Neural crest cell (in vitro differentiated cells): Measurements from ENCODE around the gene IFT22. TPM values are rescaled to one million over a fixed set of nuclear protein-coding genes. Genes with fewer than 3 reads are reported as not detected.
A peak's percentile ranks its signal among the peaks of the same experiment; 100 is the strongest.

ENCODE experiments used
- DNase-seq: peaks from one replicate; pipeline ENCODE4 v3.0.0; 2021; ENCODE audit warnings: low read depth, mixed read lengths, low spot score
- H3K27ac Mint-ChIP-seq: one replicate; pipeline ENCODE4 v1.8.0; 2021; ENCODE audit warnings: mild to moderate bottlenecking, mixed read lengths; ENCODE audit not compliant: unreplicated experiment
- H3K27me3 Mint-ChIP-seq: 2 replicates; pipeline ENCODE4 v1.8.0; 2021; ENCODE audit warnings: low read depth, mild to moderate bottlenecking, mixed read lengths
- H3K36me3 Mint-ChIP-seq: 2 replicates; pipeline ENCODE4 v1.8.0; 2021; ENCODE audit warnings: low read depth, mild to moderate bottlenecking, mixed read lengths
- H3K4me1 Mint-ChIP-seq: 2 replicates; pipeline ENCODE4 v1.8.0; 2021; ENCODE audit warnings: mixed read lengths
- H3K4me3 Mint-ChIP-seq: one replicate; pipeline ENCODE4 v1.8.0; 2021; ENCODE audit warnings: mild to moderate bottlenecking, mixed read lengths
- H3K9me3 Mint-ChIP-seq: 2 replicates; pipeline ENCODE4 v1.8.0; 2021; ENCODE audit warnings: mixed read lengths
- total RNA-seq: library from RNA; stranded (reverse); gene quantifications from 2 replicates; pipeline ENCODE4 v1.2.1, GENCODE V29; 2021
- TF ChIP-seq, protein P1 (sequence below): fragments of 200-600 bp; sonication (generic); conservative IDR thresholded peaks from 2 replicates; pipeline ENCODE4 v1.5.0; 2021; ENCODE audit warnings: antibody characterized with exemption, mild to moderate bottlenecking

Gene IFT22
- total RNA-seq, 1 donor from 2014 or later = 48.0 TPM

DNA sequence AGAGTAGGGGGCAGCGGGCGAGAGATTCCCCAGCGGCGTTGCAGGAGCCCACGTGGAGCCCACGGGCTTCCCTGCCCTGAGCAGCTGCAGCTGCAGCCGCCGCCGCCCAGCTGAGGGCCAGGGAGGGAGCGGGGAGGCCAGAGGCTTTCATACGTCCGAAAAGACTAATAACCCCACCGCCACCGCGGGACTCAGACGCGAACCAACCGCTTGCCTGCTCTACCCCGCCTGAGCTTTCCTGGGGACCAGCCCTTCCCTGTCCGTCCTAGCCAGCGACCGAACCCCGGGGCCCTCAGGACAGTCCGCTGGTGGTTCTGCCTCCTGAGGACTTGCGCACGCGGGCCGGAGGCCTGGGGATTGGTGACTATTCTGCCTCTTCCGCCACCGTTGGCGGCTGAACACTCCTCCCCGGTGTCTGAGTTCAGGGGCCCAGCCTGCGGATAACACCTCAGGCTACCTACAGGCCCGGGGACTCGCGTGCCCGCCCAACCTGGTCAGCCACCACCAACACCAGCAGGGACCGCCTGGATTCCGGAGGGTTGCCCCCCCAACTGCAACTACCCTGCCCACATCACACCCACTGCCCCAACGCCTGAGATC is 18.4 kb downstream of the IFT22 start:
- no peak for DNase-seq
- Mint-ChIP-seq H3K27ac (no peak overlapping the region), H3K9me3 (peaks cover 9% of the 10 kb centered on the region), H3K4me3 (no peak overlapping the region), H3K27me3 (peaks cover 74% of the 10 kb centered on the region), H3K36me3 (peaks cover 16% of the 10 kb centered on the region), H3K4me1 (peaks cover 4% of the 10 kb centered on the region)
- TF ChIP-seq, protein P1, sequence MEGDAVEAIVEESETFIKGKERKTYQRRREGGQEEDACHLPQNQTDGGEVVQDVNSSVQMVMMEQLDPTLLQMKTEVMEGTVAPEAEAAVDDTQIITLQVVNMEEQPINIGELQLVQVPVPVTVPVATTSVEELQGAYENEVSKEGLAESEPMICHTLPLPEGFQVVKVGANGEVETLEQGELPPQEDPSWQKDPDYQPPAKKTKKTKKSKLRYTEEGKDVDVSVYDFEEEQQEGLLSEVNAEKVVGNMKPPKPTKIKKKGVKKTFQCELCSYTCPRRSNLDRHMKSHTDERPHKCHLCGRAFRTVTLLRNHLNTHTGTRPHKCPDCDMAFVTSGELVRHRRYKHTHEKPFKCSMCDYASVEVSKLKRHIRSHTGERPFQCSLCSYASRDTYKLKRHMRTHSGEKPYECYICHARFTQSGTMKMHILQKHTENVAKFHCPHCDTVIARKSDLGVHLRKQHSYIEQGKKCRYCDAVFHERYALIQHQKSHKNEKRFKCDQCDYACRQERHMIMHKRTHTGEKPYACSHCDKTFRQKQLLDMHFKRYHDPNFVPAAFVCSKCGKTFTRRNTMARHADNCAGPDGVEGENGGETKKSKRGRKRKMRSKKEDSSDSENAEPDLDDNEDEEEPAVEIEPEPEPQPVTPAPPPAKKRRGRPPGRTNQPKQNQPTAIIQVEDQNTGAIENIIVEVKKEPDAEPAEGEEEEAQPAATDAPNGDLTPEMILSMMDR = no peak

DNA sequence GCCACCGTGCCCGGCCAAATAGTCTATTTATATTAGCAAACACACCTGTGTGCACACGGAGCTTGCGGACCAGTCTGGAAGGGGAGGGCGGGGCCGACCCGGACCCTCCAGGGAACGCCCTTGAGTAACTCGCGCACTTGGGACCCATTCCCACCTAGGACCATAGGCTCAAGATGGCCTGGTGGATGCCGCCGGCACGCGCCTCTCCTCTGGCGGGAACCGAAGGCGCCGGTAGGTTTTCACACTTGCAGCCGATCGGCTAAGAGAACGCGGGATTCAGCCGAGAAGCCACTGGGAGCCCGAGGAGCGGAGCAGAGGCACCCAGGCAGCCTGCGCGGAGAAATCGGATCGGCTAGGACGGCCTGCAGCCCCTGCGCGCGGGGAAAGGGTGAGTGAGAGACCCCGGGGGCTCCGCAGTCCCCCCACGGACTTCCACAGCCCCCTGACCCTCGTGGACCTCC is 18.9 kb downstream of the IFT22 start:
- H3K36me3 Mint-ChIP-seq = peaks cover 16% of the 10 kb centered on the region
- no peak for DNase-seq
- H3K27ac Mint-ChIP-seq = no peak overlapping the region
- no peaks in the 10 kb centered on the region for H3K4me1 Mint-ChIP-seq
- TF ChIP-seq, protein P1 = no peak
- no peak overlapping the region for H3K4me3 Mint-ChIP-seq
- H3K27me3 Mint-ChIP-seq = peaks cover 74% of the 10 kb centered on the region
- peaks cover 9% of the 10 kb centered on the region for H3K9me3 Mint-ChIP-seq

GRCh38 chr7:101300465-101301376 is 20.9 kb downstream of the IFT22 start:
- Mint-ChIP-seq H3K4me1 (no peaks in the 10 kb centered on the region), H3K4me3 (no peak overlapping the region), H3K9me3 (peaks cover 9% of the 10 kb centered on the region), H3K27ac (no peak overlapping the region), H3K27me3 (peaks cover 75% of the 10 kb centered on the region), H3K36me3 (peaks cover 12% of the 10 kb centered on the region)
- TF ChIP-seq, protein P1 = no peak
- no peak for DNase-seq

DNA sequence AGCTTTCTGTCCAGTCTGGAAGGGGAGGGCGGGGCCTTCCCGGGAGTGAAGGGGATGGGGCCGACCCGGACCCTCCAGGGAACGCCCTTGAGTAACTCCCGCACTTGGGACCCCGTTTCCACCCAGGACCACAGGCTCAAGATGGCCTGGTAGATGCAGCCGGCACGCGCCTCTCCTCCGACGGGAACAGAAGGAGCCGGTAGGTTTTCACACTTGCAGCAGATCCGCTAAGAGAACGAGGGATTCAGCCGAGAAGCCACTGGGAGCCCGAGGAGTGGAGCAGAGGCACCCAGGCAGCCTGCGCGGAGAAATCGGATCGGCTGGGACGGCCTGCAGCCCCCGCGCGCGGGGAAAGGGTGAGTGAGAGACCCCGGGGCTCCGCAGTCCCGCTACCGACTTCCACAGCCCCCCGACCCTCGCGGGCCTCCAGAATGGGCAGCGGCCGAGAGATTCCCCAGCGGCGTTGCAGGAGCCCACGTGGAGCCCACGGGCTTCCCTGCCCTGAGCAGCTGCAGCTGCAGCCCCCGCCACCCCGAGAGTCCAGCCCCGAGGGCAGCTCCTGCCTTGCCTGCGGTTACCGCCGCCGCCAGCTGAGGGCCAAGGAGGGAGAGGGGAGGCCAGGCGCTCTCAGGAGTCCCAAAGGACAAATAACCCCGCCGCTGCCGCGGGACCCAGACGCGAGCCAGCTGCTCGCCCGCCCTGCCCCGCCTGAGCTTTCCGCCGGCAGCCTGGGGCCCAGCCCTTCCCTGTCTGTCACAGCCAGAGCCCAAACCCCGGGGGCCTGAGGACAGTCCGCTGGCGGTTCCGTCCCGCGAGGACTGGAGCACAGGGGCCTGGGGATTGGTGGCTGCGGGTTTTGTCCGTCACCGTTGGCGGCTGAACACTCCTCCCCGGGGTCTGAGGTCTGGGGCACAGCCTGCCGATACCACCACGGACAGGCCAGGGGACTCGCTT is 21.8 kb downstream of the IFT22 start:
- Mint-ChIP-seq H3K9me3 (peaks cover 9% of the 10 kb centered on the region), H3K4me1 (no peaks in the 10 kb centered on the region), H3K27ac (no peak overlapping the region), H3K4me3 (no peak overlapping the region), H3K27me3 (peaks cover 80% of the 10 kb centered on the region), H3K36me3 (peaks cover 12% of the 10 kb centered on the region)
- TF ChIP-seq, protein P1 = peak; percentile 22
- DNase-seq = peak; percentile 38

DNA sequence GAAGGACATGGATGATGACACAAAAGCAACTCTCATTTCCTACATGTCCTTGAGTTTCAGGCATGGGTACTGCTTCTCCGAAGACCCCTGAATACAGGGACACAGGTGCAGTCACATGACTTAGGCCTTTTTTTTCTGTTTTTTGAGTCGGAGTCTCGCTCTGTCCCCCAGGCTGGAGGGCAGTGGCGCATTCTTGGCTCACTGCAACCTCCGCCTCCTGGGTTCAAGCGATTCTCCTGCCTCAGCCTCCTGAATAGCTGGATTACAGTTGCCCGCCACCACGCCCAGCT is 26.8 kb downstream of the IFT22 start:
- TF ChIP-seq, protein P1 = no peak
- Mint-ChIP-seq H3K27me3 (peaks cover 75% of the 10 kb centered on the region), H3K4me1 (peaks cover 3% of the 10 kb centered on the region), H3K27ac (no peak overlapping the region), H3K36me3 (no peaks in the 10 kb centered on the region), H3K9me3 (no peaks in the 10 kb centered on the region), H3K4me3 (no peak overlapping the region)
- no peak for DNase-seq
